ENCODE measurements around the gene ANKRD31.
A peak's percentile ranks its signal among the peaks of the same experiment; 100 is the strongest.
"Not testable (repeated sequence)": the region's sequence is repeated elsewhere in the genome, so short reads cannot be mapped to it uniquely, and the experiment has no call there.

ANKRD31 gene

GRCh38 chr5:75236322-75237316 lies at the start of gene ANKRD31:
TSS of gene ANKRD31 (minus strand) at chr5:75236878. CDS start at chr5:75236686, 192 bp downstream.
- peak; percentile 94 for DNase-seq

GRCh38 chr5:75286211-75286773 lies 49.6 kb upstream of the ANKRD31 start:
- DNase-seq: no peak

- no peak for DNase-seq
These were observed 45.9 kb upstream of the ANKRD31 start for GRCh38 chr5:75282581-75282980.

- DNase-seq: no peak
These were observed 45.2 kb upstream of the ANKRD31 start for GRCh38 chr5:75281716-75282465.

GRCh38 chr5:75279321-75279720 lies 42.6 kb upstream of the ANKRD31 start:
- no peak for DNase-seq

- DNase-seq: no peak
These were observed 40.8 kb upstream of the ANKRD31 start for GRCh38 chr5:75277463-75277862.

- no peak for DNase-seq
These were observed 39.1 kb upstream of the ANKRD31 start for GRCh38 chr5:75275756-75276155.

GRCh38 chr5:75275147-75275546 lies 38.5 kb upstream of the ANKRD31 start:
- no peak for DNase-seq

GRCh38 chr5:75274486-75274885 lies 37.8 kb upstream of the ANKRD31 start:
- DNase-seq: no peak

GRCh38 chr5:75270605-75271004 lies 33.9 kb upstream of the ANKRD31 start:
- DNase-seq: not testable (repeated sequence)

- DNase-seq: peak; percentile 15
These were observed 29.1 kb upstream of the ANKRD31 start for GRCh38 chr5:75265731-75266130.

- DNase-seq: no peak
These were observed 25.6 kb upstream of the ANKRD31 start for GRCh38 chr5:75262271-75262670.

- DNase-seq: no peak
These were observed 24.0 kb upstream of the ANKRD31 start for GRCh38 chr5:75260708-75261107.

- not testable (repeated sequence) for DNase-seq
These were observed 13.8 kb upstream of the ANKRD31 start for GRCh38 chr5:75250452-75250851.

GRCh38 chr5:75245023-75245422 lies 8.3 kb upstream of the ANKRD31 start:
- DNase-seq: no peak

- no peak for DNase-seq
These were observed 6.8 kb upstream of the ANKRD31 start for GRCh38 chr5:75243510-75243909.

GRCh38 chr5:75243100-75243499 lies 6.4 kb upstream of the ANKRD31 start:
- no peak for DNase-seq

- no peak for DNase-seq
These were observed 5.4 kb upstream of the ANKRD31 start for GRCh38 chr5:75242067-75242466.

- DNase-seq: no peak
These were observed 3.0 kb upstream of the ANKRD31 start for GRCh38 chr5:75239681-75240080.

- no peak for DNase-seq
These were observed 967 bp downstream of the ANKRD31 start for GRCh38 chr5:75235711-75236110.

- no peak for DNase-seq
These were observed 2.4 kb downstream of the ANKRD31 start for GRCh38 chr5:75234251-75234650.

- no peak for DNase-seq
These were observed 9.8 kb downstream of the ANKRD31 start for GRCh38 chr5:75226916-75227315.

GRCh38 chr5:75225506-75225905 lies 11.2 kb downstream of the ANKRD31 start:
- DNase-seq: no peak
